Measurements from ENCODE around the gene GJD3. TPM values are rescaled to one million over a fixed set of nuclear protein-coding genes. Genes with fewer than 3 reads are reported as not detected.

Gene GJD3
- total RNA-seq, 4 donors from 2014 or later, result not detected

DNA sequence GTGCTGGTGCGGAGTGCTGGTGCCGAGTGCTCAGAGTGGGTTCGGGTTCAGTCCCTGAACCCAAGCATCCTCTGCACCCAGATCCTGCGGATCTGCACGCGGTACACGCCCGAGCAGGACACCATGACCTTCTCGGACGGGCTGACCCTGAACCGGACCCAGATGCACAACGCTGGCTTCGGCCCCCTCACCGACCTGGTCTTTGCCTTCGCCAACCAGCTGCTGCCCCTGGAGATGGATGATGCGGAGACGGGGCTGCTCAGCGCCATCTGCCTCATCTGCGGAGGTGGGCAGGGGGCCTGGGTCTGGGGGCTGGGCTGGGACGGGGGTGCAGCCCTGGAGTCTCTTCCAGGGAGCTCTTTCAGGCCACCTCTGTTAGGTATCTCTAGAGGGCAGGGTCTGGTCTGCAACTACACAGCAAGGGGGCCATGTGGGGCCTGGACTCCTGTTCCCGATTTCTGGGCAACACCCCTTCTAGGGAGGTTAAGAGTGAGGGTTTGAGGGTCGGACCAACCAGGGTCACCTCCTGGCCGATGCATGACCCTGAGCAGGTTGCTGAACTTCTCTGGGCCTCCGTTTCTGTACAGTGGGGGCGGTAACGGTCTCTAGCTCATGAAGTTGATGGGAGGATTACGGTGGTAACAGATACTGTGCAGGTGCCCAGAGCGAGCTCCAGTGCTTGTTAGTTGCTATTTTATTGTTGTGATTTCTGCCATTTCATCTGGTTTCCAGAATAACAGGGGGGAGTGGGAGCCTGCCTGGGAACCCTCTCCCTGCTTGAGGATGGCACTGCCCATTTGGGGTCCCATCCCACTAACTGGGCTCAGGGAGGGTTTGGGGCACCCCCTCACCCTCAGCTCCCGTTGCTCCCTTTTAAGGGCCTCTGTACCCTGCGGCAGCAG is 10.1 kb downstream of the GJD3 start:
- Histone ChIP-seq H3K27ac (peak overlapping the region in 2 of 4 donors; percentile 74 to 75), H3K27me3 (no peaks in the 10 kb centered on the region), H3K9me3 (no peaks in the 10 kb centered on the region), H3K4me3 (no peak overlapping the region), H3K4me1 (peaks cover 0 to 88% (median 45%) of the 10 kb centered on the region in 4 donors), H3K36me3 (peaks cover 0 to 51% (median 9%) of the 10 kb centered on the region in 3 donors)
- 57% methylated on average over 12 to 24 of the region's 30 CpGs for WGBS, 2 donors
- no peak for TF ChIP-seq EP300 (IDR thresholded peaks at IDR 0.05)
- no peak for TF ChIP-seq CTCF (IDR thresholded peaks at IDR 0.05)
- TF ChIP-seq POLR2A (IDR thresholded peaks at IDR 0.05), result no peak
- DNase-seq (ENCODE audit: low spot score in 2 of 2), result no peak

DNA sequence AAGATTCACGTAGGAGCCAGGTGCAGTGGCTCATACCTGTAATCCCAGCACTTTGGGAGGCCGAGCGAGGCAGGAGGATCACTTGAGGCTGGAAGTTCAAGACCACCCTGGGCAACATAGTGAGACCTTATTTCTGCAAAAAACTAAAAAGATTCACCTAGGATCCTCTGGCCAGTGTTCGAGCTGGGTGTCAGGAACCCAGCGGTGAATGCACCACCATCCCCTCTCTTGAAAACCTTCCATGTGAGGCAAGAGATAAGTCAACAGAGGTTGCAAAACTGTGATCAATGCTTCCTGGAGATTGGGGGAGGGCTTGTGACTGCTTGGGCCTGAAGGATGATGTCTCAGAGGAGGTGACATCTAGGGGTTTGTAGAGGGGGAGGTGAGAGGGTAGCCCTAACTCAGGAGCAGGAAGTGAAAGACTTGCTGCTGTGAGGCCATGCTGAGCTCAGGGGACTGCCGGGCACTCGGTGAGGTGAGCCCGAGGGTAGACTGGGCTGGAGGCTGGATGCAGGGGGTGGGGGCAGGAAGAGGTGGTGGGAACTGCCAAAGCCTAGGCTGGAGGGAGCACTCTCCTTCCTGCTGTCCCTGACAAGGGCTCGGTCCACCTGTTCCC is 11.7 kb downstream of the GJD3 start:
- Histone ChIP-seq H3K36me3 (peaks cover 0 to 60% (median 9%) of the 10 kb centered on the region in 3 donors), H3K4me1 (peaks cover 7 to 91% (median 61%) of the 10 kb centered on the region in 4 donors), H3K27me3 (no peaks in the 10 kb centered on the region), H3K9me3 (no peaks in the 10 kb centered on the region), H3K27ac (peak overlapping the region in 2 of 4 donors; percentile 35 to 96), H3K4me3 (no peak overlapping the region)
- no peak for DNase-seq (ENCODE audit: low spot score in 2 of 2)
- WGBS, 2 donors, result 73 to 75% methylated on average over 9 of the region's 9 CpGs
- no peak for TF ChIP-seq EP300 (IDR thresholded peaks at IDR 0.05)
- TF ChIP-seq CTCF (IDR thresholded peaks at IDR 0.05), result no peak
- no peak for TF ChIP-seq POLR2A (IDR thresholded peaks at IDR 0.05)

GRCh38 chr17:40352237-40352778 is 12.2 kb downstream of the GJD3 start:
- H3K27ac ChIP-seq, result peak overlapping the region in 3 of 4 donors; percentile 96 to 98 (median 96)
- H3K4me3 ChIP-seq, result no peak overlapping the region
- H3K4me1 ChIP-seq, result peaks cover 7 to 91% (median 67%) of the 10 kb centered on the region in 4 donors
- WGBS, 2 donors, result 45 to 62% methylated on average over 3 to 7 of the region's 7 CpGs
- DNase-seq (ENCODE audit: low spot score in 2 of 2), result no peak
- TF ChIP-seq POLR2A (IDR thresholded peaks at IDR 0.05), result no peak
- peak in 1 of 2 donors; percentile 36 for TF ChIP-seq EP300 (IDR thresholded peaks at IDR 0.05)
- no peak for TF ChIP-seq CTCF (IDR thresholded peaks at IDR 0.05)
- H3K36me3 ChIP-seq, result peaks cover 0 to 60% (median 9%) of the 10 kb centered on the region in 3 donors
- no peaks in the 10 kb centered on the region for H3K9me3 ChIP-seq
- H3K27me3 ChIP-seq, result no peaks in the 10 kb centered on the region

- DNase-seq (ENCODE audit: low spot score in 2 of 2), result no peak
- Histone ChIP-seq H3K4me3 (no peak overlapping the region), H3K36me3 (peaks cover 0 to 60% (median 9%) of the 10 kb centered on the region in 3 donors), H3K27ac (peak overlapping the region in 3 of 4 donors; percentile 96 to 98 (median 96)), H3K4me1 (peaks cover 7 to 91% (median 74%) of the 10 kb centered on the region in 4 donors), H3K9me3 (no peaks in the 10 kb centered on the region), H3K27me3 (no peaks in the 10 kb centered on the region)
- no peak for TF ChIP-seq CTCF (IDR thresholded peaks at IDR 0.05)
- TF ChIP-seq POLR2A (IDR thresholded peaks at IDR 0.05), result no peak
- no peak for TF ChIP-seq EP300 (IDR thresholded peaks at IDR 0.05)
- WGBS, 2 donors, result 50 to 55% methylated on average over 27 of the region's 27 CpGs
Observed at GRCh38 chr17:40351359-40352236, 12.9 kb downstream of the GJD3 start.

All from tibial nerve (tissue), 4 donors.